Activated T-cell treated with anti-CD3 and anti-CD28 coated beads for 4 hours (primary cell): Measurements from ENCODE around the gene PIGK.

Experiments
- DNase-seq: peaks from one replicate; pipeline ENCODE4 v3.0.0-alpha.2; 2020

The PIGK gene

DNA sequence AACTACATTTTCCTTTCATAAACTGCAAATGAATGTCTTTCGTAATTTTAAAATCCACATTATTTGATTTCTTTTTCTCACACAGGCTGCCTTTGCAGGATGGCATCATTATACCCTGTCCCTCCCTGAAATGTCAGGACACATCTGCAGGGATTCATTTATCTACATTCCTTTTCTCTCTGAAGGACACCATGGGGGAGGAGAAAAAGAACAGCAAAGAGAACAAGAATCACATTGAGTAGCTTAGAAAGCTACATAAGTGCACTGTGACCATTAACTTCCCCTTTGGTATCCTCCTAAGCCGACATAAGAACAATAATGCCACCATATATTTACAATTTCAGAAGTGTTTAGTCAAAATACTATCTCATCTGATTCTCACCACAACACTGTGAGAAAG, 129.5 kb downstream of the PIGK start:
- DNase-seq, result no peak

DNA sequence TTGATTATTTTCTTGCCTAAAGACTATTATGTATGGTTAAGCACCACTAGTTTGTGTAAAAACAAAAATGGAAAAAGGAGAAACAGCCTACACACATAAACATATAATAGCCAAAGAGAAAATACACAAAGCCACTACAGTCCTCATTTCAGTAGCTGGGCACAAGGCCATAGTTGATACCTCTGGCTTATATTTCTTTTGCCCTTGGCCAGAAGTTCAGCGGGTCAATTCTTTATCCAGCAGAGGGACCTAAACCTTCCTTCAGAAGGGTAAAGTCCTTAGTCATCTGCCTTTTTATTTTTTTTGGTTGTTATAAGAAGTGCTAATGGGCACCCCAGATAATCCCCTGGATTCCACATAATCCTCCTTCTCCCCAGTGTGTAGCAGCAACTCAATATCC, 134.1 kb downstream of the PIGK start:
- no peak for DNase-seq

DNA sequence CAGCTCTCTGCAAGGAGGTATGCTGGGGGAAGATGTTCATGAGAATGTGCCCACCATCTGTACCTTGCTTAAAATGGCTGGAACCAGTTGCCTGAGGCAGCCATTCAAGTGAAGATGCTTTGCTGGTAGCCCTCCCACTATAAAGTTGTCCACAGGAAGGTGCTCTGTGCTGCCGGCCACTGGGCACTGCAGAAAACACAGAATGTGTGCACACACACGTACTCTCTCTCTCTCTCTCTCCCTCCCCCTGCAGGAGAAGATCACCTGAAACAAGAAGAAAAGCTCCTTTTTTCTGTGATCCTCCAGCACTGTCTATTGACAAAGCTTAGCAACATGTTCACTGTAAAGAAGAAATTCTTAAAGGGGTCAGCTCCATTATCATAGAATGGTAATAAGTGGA, 134.8 kb downstream of the PIGK start:
- DNase-seq, result no peak

DNA sequence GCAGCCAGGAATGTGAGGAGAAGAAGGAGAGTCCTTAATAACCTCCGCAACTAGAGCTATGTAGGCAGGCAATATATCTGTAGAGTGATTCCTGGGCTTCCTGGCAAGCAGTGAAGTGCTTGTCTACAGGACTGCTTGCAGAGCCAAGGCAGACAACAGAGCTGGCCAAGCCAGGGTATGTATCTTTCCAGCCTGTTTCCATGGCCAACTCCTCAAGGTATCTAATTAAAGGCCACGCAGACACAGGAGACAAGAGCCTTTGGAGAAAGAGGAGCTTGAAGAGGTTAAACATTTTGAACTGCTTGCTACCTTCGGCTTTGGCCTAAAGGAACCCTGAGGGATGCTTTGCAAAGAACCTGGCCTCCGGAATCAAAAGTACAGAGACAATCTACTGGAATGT, 137.4 kb downstream of the PIGK start:
- no peak for DNase-seq

DNA sequence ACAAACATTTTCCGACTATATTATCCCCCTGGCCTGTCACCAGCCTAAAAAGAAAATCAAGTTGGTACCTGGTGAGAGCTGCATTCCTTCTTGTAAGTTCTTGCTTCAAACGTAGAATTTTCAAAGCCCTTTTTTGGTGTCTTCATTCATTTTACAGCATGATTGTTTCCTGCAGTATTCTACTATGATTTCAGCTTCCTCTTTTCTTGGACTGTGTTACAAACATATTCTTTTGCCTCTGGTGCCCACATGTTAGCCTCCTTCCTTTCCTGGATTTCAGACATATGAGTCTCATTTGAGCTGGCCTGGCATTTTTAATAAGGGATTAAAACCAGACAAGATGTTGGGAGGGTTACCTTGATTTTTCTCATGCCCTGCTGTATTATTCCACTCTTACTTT, 142.5 kb downstream of the PIGK start:
- DNase-seq, result no peak

DNA sequence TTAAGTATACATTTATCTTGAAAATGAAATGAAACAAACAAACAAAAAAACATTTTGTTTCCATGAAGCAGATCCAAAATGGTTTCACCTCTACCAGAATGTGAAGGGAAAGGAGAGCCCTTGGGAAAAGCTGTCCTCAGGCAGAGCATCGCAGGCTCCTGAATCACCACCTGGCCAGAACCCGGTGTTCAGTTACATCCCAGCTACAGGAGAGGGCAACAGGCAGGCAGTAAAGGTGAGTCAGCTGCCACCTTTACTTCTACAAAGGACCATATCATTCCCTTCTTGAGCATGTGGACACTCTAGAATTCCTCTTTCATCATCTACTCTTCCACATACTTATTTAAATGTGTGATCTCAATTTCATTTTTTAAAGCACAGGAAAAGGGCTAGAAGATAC, 151.2 kb downstream of the PIGK start:
- DNase-seq, result no peak

DNA sequence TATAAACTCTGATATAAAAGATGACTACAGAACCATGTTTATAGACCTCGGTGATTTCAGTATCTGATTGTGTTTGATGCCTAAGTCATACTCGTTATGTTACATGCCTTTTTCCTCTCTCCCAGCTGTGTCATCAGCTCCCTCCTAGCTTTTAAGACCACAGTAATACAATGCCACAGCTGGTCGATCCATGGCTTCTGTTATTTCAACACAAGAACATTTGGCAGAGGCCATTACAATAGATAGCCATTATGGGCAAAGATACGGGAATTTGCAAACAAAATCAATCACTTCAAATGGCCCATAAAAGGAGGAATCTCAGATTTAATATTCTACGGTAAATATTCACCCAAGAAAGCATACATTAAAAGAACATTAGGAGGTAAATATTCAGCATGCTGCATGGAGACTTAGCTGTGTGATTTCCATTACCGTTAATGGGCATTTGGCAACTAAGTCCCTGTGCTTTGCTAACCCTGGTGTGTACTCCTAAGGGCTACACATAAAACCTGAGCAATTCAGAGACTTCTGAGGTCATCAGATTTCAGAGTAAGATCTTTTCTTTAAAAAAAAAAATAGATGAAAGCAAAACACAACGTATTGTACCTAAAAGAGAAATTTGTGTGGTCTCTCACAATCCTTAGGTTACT, 153.4 kb downstream of the PIGK start:
- no peak for DNase-seq

DNA sequence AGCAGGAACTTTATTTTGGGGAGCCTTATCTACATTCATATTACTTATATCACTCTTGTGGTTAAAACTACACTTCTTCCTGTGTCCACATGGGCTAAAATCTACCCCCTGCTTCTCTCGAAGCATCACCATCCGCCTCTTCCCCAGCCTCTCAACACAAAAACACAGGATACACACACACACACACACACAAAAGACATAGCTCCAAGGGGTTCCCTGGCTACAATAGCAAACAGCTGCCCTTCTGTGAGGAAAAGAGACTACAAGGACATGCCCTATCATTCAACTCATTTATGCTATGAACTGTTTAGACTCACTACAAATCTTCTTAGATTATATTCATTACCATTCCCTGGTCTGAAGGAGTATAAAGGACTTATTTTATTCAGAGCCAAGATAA, 155.0 kb downstream of the PIGK start:
- DNase-seq, result no peak

DNA sequence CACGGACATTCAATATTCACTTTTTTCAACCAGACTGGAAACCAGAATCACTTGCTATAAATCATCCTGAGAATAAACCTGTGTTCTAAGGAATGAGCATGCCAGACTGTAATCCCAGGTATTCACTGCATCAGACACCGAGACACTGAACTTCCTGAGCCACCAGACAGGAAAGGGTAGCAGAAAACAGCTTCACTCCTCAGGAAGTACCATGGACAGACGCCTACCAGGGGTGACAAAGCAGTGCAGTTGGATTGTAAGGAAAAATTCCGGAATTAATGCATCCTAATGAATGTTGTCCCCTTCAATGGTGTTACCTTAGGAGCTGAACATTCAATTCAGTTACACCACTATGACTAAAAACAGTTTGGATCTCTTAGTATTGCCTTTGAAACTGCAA, 156.1 kb downstream of the PIGK start:
- no peak for DNase-seq

DNA sequence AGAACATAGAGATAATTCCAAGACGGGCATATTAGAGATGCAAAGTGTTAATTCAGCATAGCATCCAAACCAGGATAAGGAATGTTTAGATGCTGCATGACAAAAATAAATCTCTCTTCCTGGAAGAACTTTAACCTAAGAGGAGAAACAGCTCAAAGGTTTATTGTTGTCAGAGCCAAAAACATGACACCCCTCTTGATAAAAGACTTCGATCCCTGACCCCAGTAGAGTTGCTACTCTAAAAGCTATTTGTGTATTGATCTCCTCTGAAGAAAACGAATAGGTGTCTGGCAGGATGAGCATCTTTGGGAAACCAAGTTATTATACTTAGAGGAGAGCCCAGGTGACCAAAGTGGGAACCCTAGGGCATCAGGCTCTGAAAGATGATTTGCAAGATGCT, 158.1 kb downstream of the PIGK start:
- DNase-seq, result no peak

DNA sequence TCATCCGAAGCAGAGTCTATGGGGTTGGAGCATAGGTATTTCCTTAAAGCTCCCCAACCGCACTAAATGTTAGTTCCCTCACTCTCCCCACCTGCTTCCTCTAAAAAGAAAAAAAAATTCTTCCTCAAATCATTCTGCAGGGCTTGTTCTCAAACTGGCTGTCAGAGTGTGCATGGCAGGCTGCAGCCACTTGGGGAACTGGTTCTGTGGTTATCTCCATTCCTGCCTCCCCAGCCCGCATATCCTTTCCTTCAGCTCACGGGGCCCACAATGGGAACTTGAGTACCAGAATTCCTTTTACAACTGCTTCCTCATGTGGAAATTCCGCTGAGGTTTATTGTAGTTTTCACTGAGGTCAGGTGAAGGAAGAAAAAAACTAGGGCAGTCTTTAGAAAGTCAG, 159.2 kb downstream of the PIGK start:
- no peak for DNase-seq

DNA sequence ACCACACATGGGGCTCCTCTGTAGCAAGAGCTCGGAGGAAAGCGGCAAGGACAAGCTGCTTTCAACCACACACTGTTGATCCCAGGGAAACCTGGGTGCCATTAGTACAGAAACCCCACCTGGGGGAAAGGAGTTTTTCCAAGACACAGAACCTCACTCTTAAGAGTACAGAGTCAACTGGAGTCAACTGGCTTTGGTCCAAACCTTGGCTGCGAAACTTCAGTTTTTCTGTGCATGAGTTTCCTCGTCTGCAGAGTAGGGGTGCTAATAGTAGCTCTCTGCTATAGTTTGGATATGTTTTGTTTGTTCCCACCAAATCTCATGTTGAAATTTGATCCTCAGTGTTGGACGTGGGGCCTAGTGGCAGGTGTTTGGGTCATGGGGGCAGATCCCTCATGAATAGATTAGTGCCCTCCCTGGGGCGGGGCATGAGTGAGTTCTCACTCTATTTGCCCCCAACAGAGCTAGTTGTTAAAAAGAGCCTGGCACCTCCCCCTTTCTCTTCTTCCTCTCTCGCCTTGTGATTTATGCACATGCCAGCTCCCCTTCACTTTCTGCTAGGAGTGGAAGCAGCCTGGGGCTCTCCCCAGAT, 161.1 kb downstream of the PIGK start:
- no peak for DNase-seq

DNA sequence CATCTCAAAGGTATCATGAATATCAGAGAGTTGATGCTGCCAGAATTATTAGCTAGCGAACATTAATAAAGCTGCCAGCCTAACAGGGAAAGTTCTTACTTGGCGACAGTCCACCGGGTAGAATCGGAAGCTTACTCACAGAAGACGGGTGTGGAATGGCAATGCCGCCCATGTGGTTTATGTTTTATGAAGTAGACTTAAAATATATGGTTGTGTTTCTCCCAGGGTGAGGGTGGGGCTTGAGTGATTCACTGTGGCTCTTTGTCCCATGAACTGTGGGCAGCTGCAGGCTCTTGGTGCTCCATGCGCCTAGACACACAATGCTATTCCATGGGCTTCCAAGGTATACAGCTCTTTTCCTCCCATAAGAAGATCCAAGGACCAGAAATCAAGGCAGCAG, 162.7 kb downstream of the PIGK start:
- no peak for DNase-seq

DNA sequence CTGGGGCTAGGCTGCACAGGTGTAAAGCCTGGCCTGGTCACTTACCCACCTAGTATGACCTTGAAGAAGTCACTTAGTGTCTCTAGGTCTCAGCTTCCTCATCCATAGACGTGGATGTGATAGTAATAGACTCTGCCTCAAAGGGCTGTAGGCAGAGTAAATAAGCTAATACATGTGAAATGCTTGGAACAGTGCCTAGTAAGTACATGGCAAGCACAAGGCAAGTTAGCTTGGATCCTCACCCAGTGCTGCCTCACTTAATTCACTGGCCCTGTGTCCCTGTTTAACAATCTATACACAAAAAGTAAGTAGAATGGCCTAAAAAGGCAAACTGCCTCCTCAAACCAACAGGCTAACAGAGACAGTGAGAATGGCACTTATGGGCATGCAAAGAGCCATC, 167.8 kb downstream of the PIGK start:
- no peak for DNase-seq

DNA sequence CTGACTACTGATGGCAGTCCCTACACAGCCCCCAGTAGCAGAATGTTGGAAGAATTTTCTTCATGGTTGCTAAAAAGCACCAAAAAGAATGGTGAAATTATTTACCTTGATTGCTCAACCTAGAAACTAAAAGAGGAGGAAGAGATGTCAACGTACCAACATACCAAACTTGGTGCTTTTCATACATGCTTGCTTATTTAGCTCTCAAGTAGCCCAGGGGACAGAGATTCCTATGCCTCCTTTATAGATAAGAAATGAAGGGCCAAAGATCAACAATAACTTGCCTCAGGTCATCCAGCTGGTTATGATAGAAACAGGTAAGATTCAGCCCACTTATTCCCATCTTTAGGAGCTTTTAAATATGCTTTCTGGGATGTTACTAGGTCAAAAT, 170.6 kb downstream of the PIGK start:
- DNase-seq, result no peak

DNA sequence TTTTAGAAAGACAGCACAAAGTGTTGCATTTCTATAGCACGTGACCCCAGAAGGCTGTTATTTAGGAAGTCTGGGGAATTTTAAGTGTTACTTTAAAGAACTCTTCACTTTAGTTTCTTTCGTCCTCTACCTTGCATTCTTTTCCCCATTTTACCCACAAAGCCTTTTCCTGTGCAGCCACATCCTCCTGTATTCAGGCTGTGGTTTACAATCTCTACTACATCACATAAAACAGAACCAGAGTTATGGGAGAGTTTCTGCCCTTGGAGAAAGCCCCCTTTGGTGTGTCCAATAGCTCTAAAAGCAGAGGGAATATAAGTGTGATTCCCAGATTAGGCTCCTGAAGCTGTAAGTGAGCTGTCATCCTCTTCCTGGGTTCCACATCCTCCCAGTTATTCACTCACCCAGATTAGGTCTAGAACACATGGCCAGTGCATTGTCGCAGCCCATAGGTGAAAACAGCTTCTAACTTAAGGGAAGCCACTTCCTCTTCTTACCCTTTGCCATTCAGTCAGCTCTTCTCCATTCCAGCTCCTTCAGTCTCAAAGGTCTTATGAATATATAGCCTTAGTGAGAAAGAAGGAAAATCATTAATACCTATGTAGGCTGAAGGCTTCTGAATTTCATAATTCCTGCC, 171.1 kb downstream of the PIGK start:
- DNase-seq, result no peak

DNA sequence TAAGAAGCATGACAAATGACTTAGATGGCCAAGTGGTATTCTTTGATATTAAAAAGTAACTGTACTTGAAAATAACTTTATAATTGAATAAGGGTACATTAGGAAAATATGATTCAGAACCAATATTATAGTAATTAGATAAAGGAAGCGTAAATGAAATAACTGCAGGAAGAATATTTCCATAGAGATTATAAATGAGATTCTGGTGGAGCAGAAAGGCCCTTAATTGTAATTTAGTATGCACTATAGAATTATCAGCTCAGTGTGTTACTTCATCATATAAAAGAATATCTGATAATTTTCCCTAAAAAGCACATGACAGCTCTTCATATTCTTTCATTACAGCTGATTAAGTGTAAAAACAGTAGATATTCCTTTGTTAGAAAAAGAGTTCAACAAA, 171.7 kb downstream of the PIGK start:
- DNase-seq, result no peak

DNA sequence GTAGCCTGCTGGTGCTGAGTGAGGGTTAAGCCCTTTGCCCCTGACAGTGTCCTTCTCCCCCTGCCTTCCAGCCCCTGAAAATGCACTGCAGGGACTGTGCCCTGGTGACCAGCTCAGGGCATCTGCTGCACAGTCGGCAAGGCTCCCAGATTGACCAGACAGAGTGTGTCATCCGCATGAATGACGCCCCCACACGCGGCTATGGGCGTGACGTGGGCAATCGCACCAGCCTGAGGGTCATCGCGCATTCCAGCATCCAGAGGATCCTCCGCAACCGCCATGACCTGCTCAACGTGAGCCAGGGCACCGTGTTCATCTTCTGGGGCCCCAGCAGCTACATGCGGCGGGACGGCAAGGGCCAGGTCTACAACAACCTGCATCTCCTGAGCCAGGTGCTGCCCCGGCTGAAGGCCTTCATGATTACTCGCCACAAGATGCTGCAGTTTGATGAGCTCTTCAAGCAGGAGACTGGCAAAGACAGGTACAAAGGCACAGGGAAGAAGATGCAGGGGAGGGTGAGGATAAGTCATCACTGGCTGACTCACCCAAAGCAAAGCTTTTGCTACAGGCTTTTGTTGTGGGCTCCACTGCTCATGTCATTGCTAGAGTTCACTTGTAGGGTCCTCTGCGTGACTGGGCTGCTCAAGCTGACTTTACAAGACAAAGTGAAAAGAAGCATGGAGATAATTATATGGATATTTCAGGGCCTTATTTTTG, 174.9 kb downstream of the PIGK start:
- no peak for DNase-seq

DNA sequence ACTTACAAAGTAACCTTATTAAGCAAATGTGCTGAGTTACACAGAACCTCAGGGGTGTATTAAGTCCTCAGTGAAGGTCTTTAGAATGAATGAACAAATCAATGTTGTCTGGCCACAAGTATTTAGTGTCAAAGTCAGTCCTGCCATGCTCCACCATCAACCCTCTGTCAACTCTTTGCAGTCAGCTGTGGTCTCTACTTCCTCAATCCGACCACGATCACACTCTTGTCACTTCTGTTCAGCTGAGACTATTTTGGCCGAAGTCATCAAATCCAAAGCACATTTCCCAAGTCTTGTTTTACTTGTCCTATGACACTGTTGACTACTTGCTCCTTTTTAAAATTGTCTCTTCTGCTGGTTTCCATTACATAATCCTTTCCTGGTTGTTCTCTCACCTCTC, 178.4 kb downstream of the PIGK start:
- DNase-seq, result no peak

DNA sequence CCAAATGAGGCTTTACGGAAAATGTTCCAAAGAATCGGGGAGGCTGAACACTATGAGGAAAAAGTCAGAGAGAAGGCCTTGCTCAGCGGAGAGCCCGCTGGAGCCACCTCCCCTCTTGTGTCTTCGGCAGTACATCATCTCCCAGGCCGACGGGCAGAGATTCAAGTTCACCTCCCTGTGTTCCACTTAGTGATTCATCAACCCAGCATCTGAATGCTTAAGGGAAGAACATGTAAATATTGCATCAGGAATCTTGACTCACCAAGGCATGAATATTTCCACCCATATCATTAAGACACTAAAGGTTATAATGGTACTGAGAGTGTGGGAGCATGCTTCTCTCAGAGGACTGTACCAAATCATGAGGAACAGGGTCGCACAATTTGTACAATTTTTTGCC, 179.5 kb downstream of the PIGK start:
- no peak for DNase-seq

DNA sequence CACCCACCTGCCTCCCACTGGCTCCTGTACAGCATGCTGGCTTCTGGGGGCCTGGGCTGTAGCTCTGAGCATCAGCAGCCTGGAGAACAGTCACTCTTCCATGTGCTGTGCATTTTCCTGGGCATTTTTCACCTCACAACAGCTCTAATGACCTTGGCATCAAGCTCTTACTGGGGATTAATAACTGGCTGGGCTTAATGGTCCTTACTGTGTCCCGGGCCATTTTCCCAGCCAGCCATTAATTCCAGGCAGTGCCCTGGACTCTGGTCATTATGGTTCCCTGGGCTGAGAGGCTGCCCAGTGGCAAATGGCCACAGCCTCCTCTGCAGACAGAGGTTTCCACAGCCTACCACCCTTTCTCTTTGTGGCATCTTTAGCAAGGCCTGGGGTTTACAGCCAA, 180.1 kb downstream of the PIGK start:
- no peak for DNase-seq
